ENCODE data around the gene TAMALIN. TPM values are rescaled to one million over a fixed set of nuclear protein-coding genes. Genes with fewer than 3 reads are reported as not detected.
A peak's percentile ranks its signal among the peaks of the same experiment; 100 is the strongest.

TAMALIN gene
- total and polyA plus RNA-seq, 2 of the 4 experiments (the other 2 are of a cell fraction): 2.7 to 5.3 TPM

DNA sequence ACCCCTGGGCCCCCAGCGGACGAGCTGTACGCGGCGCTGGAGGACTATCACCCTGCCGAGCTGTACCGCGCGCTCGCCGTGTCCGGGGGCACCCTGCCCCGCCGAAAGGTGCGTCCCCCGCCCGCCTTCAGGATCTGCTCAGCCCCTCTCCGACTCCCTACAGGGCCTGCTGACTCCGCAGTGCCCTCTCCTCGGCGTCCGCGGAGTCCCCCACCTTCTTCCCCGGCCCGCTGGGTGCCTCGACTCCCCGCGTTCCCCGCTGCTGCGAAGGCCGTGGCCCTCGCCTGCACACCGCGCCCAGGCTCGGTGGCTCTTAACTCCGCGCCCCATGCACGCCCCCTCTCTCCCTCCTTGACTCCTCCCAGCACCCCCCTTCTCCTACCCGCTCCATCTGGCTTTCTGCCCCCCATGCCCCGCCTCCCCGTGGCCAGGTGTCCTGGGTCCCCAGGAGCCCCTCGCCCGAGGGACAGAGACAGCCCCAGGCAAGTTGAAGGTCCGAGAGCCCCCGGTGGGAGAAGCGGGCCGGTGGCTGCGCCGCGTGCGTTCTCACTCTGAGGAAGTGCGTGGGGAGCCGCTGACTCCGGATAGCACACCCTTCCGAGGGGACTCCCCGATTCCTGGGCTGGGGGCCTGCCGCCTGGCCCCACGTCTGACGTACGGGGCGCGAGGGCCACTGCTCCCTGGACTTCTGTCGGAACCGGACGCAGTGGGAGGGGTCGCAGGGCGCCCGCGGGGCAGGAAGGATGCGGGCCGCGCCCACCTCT, 594 bp downstream of the TAMALIN start:
- Histone ChIP-seq H3K56ac (ENCODE audit: extremely low read depth, insufficient read depth, low read length) (no peak overlapping the region), H2BK15ac (ENCODE audit: low read depth, low read length) (no peak overlapping the region), H3K4me2 (ENCODE audit: low read depth, low read length) (peak overlapping the region; percentile 69), H3K9me3 (ENCODE audit: control insufficient read depth, insufficient read depth, low read length) (no peaks in the 10 kb centered on the region), H4K8ac (ENCODE audit: low read depth in 2 of 2, low read length in 2 of 2) (peak overlapping the region in 1 of 2 experiments; percentile 26; a peak in 1 of 4 replicates), H3K27ac (ENCODE audit: insufficient read depth, low read length) (peak overlapping the region; percentile 30), H4K91ac (ENCODE audit: insufficient read depth, low read depth, low read length) (no peak overlapping the region; the same call in 1 of the 2 replicates), H2AFZ (replicated peaks; ENCODE audit: low read length, poor library complexity) (peak overlapping the region; percentile 90), H2BK20ac (ENCODE audit: low read depth, low read length) (no peak overlapping the region; the same call in 1 of the 2 replicates), H2AK9ac (replicated peaks; ENCODE audit: low read depth, low read length, poor library complexity) (peak overlapping the region; percentile 87), H3K18ac (ENCODE audit: low read depth, low read length) (no peak overlapping the region; the same call in 1 of the 2 replicates), H3K23ac (ENCODE audit: low read depth, low read length) (peak overlapping the region; percentile 73), H3K4me1 (ENCODE audit: control insufficient read depth, insufficient read depth, low read length) (peaks cover 18% of the 10 kb centered on the region), H4K20me1 (ENCODE audit: insufficient read depth, low read length) (no peaks in the 10 kb centered on the region; the same call in 1 of the 2 replicates), H3K14ac (replicated peaks; ENCODE audit: low read depth, low read length) (peak overlapping the region; percentile 36), H3K9me1 (ENCODE audit: insufficient read depth, low read length) (peaks cover 21% of the 10 kb centered on the region), H3K79me1 (ENCODE audit: low read depth in 1 of 2, low read length in 2 of 2) (peaks cover 3 to 36% of the 10 kb centered on the region in 2 experiments; a peak in 3 of 4 replicates), H2BK120ac (ENCODE audit: low read depth, low read length) (0 out of 2 replicates have a peak overlapping the region, but pooled peaks have one; percentile 19), H3K4me3 (ENCODE audit: insufficient read depth, low read depth, low read length) (peak overlapping the region; percentile 59), H3K36me3 (ENCODE audit: control insufficient read depth, insufficient read depth, low read length) (peaks cover 14% of the 10 kb centered on the region; the same call in 1 of the 2 replicates), H2BK5ac (ENCODE audit: low read depth, low read length, poor library complexity, severe bottlenecking) (no peak overlapping the region), H2AK5ac (ENCODE audit: low read depth, low read length) (peak overlapping the region; percentile 25; the same call in 1 of the 2 replicates), H3K27me3 (ENCODE audit: control insufficient read depth, insufficient read depth, low read length) (no peaks in the 10 kb centered on the region), H3K4ac (ENCODE audit: low read depth, low read length) (peak overlapping the region; percentile 33; the same call in 1 of the 2 replicates), H4K5ac (ENCODE audit: low read depth, low read length) (no peak overlapping the region), H3K9ac (ENCODE audit: low read depth, low read length) (peak overlapping the region; percentile 74)
- 4% methylated on average over 31 of the region's 72 CpGs; no CpG with 5 or more reads in 1 of the 2 experiments for WGBS, 2 experiments (ENCODE audit: extremely low coverage in 2 of 2, insufficient read length in 1 of 2)
- POLR2A ChIA-PET (ENCODE audit: unreplicated experiment): interaction anchor here (0.6 kb wide), 1 partner anchor 77 kb away, joined by 3 read pairs; no protein-coding TSS in a partner anchor
- DNase-seq: no peak
- dilution Hi-C loops (cut with HindIII; ENCODE audit: low sequenced_read_pairs, unreplicated experiment): no loop called here
- peak; percentile 6 for ATAC-seq (ENCODE audit: low read depth)
- intact Hi-C loops (cut with micrococcal nuclease): no loop called here
- BruUV-seq (replicated peaks): no TSS peak
- CTCF ChIA-PET: interaction anchor here (7.8 kb wide), 1 partner anchor 15 kb away, joined by 128 read pairs; no protein-coding TSS in a partner anchor
- in situ Hi-C loops (cut with MboI; ENCODE audit: low sequenced_read_pairs): no loop called here
- TF ChIP-seq RCOR1 (IDR thresholded peaks at IDR 0.05; ENCODE audit: insufficient replicate concordance, low read length): no peak
- no peak for TF ChIP-seq MXI1 (IDR thresholded peaks at IDR 0.05; ENCODE audit: borderline replicate concordance, low read depth, low read length)
- TF ChIP-seq RFX5 (IDR thresholded peaks at IDR 0.05; ENCODE audit: low read depth, low read length): no peak
- TF ChIP-seq FOS (IDR thresholded peaks at IDR 0.05; ENCODE audit: low read depth, low read length): no peak
- no peak for TF ChIP-seq CHD1 (IDR thresholded peaks at IDR 0.05; ENCODE audit: low read depth, low read length)
- TF ChIP-seq SMC3 (IDR thresholded peaks at IDR 0.05; ENCODE audit: low read depth, low read length): no peak
- TF ChIP-seq, protein P1, sequence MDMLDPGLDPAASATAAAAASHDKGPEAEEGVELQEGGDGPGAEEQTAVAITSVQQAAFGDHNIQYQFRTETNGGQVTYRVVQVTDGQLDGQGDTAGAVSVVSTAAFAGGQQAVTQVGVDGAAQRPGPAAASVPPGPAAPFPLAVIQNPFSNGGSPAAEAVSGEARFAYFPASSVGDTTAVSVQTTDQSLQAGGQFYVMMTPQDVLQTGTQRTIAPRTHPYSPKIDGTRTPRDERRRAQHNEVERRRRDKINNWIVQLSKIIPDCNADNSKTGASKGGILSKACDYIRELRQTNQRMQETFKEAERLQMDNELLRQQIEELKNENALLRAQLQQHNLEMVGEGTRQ (IDR thresholded peaks at IDR 0.05; ENCODE audit: low read depth, low read length): no peak
- TF ChIP-seq, protein P2, sequence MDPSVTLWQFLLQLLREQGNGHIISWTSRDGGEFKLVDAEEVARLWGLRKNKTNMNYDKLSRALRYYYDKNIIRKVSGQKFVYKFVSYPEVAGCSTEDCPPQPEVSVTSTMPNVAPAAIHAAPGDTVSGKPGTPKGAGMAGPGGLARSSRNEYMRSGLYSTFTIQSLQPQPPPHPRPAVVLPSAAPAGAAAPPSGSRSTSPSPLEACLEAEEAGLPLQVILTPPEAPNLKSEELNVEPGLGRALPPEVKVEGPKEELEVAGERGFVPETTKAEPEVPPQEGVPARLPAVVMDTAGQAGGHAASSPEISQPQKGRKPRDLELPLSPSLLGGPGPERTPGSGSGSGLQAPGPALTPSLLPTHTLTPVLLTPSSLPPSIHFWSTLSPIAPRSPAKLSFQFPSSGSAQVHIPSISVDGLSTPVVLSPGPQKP (IDR thresholded peaks at IDR 0.05; ENCODE audit: borderline replicate concordance, low read depth, low read length): no peak
- TF ChIP-seq, protein P3, sequence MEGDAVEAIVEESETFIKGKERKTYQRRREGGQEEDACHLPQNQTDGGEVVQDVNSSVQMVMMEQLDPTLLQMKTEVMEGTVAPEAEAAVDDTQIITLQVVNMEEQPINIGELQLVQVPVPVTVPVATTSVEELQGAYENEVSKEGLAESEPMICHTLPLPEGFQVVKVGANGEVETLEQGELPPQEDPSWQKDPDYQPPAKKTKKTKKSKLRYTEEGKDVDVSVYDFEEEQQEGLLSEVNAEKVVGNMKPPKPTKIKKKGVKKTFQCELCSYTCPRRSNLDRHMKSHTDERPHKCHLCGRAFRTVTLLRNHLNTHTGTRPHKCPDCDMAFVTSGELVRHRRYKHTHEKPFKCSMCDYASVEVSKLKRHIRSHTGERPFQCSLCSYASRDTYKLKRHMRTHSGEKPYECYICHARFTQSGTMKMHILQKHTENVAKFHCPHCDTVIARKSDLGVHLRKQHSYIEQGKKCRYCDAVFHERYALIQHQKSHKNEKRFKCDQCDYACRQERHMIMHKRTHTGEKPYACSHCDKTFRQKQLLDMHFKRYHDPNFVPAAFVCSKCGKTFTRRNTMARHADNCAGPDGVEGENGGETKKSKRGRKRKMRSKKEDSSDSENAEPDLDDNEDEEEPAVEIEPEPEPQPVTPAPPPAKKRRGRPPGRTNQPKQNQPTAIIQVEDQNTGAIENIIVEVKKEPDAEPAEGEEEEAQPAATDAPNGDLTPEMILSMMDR (conservative IDR thresholded peaks at IDR 0.05; ENCODE audit: low read depth, low read length): no peak
